Right cardiac atrium (tissue), 5 donors: Measurements from ENCODE around the gene GNB3. TPM values are rescaled to one million over a fixed set of nuclear protein-coding genes. Genes with fewer than 3 reads are reported as not detected.
"Not testable (repeated sequence)": the region's sequence is repeated elsewhere in the genome, so short reads cannot be mapped to it uniquely, and the experiment has no call there.

ENCODE experiments used
- ATAC-seq, 2 donors: fragments of 200-7000 bp; cut with Tn5 transposase; one replicate each; pipeline versions ENCODE4 v1.8.0 to v1.9.1; 2020; ENCODE audit warnings: moderate library complexity in 2 of 2, mild to moderate bottlenecking in 1 of 2
- DNase-seq, 3 donors: peaks; one replicate each; pipeline ENCODE4 v3.0.0-alpha.2; 2020
- H3K27ac ChIP-seq: one replicate; pipeline ENCODE4 v1.5.1; 2013; ENCODE audit warnings: mild to moderate bottlenecking, low read length, control low read depth, moderate library complexity
- H3K27me3 ChIP-seq: one replicate; pipeline ENCODE4 v1.6.1; 2013; ENCODE audit not compliant: control insufficient read depth, insufficient read depth
- H3K4me1 ChIP-seq: one replicate; pipeline ENCODE4 v1.6.1; 2013; ENCODE audit warnings: low read length; ENCODE audit not compliant: control insufficient read depth, insufficient read depth
- H3K4me3 ChIP-seq: one replicate; pipeline ENCODE4 v1.5.1; 2013; ENCODE audit warnings: low read length, control low read depth
- H3K9me3 ChIP-seq: one replicate; pipeline ENCODE4 v1.6.1; 2013; ENCODE audit warnings: low read length; ENCODE audit not compliant: control insufficient read depth
- WGBS: extraction: QIAGEN DNeasy Blood & Tissue Kit; methylation state at CpG from one replicate; pipeline ENCODE4 v1.1.7; 2013; 5-methylcytosine and 5-hydroxymethylcytosine counted together
- intact Hi-C, 4 donors: fragments of 100-400 bp; cut with DNase I; formaldehyde crosslinking; loops; one replicate each; pipeline versions ENCODE4 v1.11.0 to v1.14.0; 2022 to 2023
- polyA plus RNA-seq: library from polyadenylated mRNA; stranded (reverse); fragments of 200-250 nt; gene quantifications from one replicate; pipeline ENCODE4 v1.2.3, GENCODE V29; 2013
- total RNA-seq, 4 donors: library from RNA; stranded (reverse); fragmentation: NEBNext Ultra II Directional; extraction: Animal tissue kit (Norgen Biotek cat#: 25700); gene quantifications; one replicate each; pipeline ENCODE4 v1.2.1, GENCODE V29; 2021
- donor health status: healthy with polysubstance abuse.
- donor health status: DM: no; HTN: yes; CAD: no.
- donor health status: DM: no; HTN: no; CAD: no.
- donor health status: DM: no; HTN: yes; CAD: no; lungs with severe emphysema.
- donor health status: DM: yes; HTN: yes; CAD: no.

GNB3 gene
- total and polyA plus RNA-seq, 5 donors: 2.9 to 7.8 (median 3.8) TPM

DNA sequence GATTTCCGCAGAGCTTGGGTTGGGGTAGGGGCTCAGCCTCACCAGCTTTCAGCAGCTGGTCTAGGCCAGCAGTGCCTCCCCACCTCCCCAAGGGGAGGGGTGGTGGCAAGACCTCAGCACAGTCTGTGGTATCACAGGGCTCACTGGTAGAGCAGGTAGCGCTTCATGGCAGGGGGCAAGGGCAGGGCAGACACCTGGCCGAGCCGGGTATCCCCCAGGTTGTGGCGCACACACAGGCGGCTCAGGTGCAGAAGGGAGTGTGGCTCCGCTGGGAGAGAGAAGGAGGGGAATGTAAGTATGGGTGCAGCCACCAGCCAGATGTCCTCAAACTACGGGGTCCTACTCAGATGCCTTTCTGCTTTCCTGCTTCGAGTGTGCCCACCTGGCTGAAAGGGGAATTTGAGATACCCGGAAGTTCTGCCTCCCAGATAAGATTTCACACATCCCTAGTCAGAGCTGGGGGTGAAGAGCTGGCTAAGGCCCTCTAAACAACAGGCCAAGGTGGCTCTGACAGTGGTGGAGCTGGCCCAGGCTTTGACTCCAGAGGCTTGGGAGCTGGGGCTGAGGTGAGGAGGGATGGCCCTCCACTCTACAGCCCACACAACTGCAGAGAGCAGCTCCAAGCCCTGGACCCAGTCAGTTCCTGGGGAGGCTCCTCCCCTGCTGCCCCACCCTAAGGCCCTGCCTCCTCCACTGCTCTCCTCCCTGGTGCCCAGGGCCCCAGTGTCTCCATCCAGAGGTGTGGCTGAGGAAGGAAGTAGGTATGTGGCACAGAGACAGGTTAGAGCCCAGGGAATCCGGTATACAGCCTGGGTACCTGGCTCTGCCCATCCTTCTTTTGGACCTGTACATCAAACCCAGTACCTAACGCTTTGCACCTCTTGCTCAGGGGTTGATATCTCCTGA is 30.6 kb downstream of the GNB3 start:
- Histone ChIP-seq H3K27ac (no peak overlapping the region), H3K4me3 (no peak overlapping the region), H3K4me1 (peaks cover 2% of the 10 kb centered on the region), H3K27me3 (no peaks in the 10 kb centered on the region), H3K9me3 (no peaks in the 10 kb centered on the region)
- WGBS: 72% methylated on average over 12 of the region's 12 CpGs
- DNase-seq (peak in 1 of 3 donors; percentile 65), ATAC-seq (no peak)
- intact Hi-C loops: no loop called here

DNA sequence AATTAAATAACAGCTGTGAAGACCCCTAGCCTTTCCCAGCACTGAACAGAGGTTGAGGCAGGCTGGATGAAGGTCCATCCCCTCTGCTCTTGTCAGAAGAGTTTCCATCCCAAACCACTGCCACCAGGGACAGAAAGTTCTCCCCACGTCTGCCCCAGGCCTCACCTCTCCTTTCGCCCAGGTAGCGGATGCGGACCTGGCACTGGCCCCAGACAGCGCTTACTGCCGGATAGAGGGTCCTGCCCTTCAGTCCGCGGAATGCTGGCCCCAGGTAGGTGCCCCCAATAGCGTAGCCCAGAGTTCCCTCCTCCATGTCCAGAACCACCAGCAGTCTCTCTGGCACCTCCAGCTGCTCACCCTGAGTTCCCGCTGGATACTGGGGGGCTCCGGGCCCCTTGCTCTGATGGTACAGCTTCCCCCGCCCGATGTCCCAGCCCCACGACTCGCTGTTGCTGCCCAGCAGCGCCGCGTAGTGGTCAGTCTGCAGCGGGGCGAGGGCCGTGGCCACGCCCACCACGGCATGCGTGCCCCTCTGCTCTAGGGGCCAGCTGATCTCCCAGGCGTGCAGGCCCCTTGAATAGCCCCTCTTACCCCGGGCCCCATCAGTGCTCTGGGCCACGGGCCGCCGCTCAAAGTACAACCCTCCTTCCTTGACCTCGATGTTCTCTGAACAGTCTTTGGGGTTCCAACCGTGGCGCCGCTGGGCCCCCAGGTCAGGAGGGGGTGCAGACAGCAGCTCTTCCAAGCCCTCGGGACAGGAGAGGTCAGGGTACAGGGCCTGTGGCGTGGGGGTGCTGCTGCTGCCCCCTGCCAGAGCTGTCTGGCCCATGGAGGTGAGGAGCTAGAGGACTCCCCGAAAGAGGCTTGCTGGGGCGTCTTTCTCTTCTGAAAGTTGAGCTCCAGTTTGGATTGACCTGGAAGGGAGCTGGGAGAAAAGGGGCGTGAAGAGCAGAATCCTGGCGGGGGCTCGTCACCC is 31.6 kb downstream of the GNB3 start:
- intact Hi-C loops: no loop called here
- DNase-seq: peak; percentile 83 to 95 (median 94)
- peaks cover 2% of the 10 kb centered on the region for H3K4me1 ChIP-seq
- H3K27me3 ChIP-seq: no peaks in the 10 kb centered on the region
- peak overlapping the region; percentile 73 for H3K4me3 ChIP-seq
- H3K27ac ChIP-seq: peak overlapping the region; percentile 68
- no peaks in the 10 kb centered on the region for H3K9me3 ChIP-seq
- WGBS: 1% methylated on average over 40 of the region's 40 CpGs
- peak; percentile 72 to 73 for ATAC-seq

DNA sequence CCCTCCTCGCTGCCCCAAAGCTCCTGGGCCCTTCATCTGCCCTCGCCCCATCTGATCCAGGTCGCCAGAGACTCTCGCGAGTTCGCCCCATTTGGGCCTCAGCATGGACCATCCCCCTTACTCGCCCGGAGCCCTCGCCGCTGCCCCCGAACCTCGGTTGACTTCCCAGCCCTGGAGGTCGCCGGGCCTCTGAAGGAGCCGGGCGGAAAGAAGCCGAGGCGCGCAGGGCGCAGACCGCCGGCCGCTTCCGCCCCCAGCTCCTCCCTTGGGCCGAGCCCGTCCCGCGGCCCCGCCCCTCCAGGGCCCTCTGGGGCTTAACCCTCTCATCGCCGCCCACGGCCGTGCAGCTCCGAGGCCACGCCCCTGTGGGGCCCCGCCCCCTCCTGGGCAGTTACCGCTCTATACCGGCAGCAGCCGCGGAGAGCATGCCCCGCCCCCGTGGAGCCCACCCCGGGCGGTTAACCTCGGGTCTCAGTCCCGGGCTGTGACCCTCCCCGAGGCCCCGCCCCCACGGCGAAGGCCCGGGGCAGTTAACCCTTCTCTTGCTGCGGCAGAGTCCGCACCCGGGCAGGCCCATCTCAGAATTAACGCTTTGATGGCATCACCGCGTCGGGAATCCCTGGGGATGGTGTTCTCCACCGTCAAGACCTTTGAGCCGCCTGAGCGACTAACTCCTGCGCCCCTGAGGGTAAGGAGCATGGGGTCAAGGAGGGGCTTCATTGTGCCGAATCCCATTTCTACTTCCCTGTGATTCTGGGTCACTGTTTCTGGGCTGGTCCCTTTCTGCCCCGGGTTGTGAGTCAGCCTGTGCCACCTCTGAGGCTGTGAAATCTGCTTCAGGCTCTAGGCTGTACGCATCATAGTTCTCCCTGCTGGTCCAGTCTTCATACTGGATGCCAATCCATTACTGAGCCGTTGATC is 32.6 kb downstream of the GNB3 start, which contains the start of gene SPSB2:
Gene SPSB2, minus strand, starts transcription at position 210 of the 921 bp plus-strand sequence. CDS start 402 bp downstream, outside the sequence.
- peak; percentile 93 to 94 for ATAC-seq
- Histone ChIP-seq H3K27me3 (no peaks in the 10 kb centered on the region), H3K4me1 (peaks cover 2% of the 10 kb centered on the region), H3K27ac (peak within 1 kb of the TSS; percentile 76), H3K4me3 (peak within 1 kb of the TSS; percentile 73), H3K9me3 (no peaks in the 10 kb centered on the region)
- peak; percentile 99 to 100 (median 100) for DNase-seq
- WGBS: under 1% methylated on average over 66 of the region's 66 CpGs
- intact Hi-C loops: no loop called here

DNA sequence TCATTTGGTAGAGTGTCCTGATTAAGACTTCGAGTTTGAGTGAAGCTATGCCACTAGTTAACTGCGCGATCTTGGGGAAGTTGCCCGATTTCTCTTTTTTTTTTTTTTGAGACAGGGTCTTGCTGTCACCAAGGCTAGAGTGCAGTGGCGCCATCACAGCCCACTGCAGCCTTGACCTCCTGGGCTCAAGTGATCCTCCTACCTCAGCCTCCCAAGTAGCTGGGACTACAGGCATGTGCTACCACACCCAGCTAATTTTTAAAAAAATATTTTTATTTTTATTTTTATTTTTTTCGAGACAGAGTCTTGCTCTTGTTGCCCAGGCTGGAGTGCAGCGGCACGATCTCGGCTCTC is 33.3 kb downstream of the GNB3 start:
- ATAC-seq, H3K27me3 ChIP-seq, H3K9me3 ChIP-seq, H3K4me1 ChIP-seq, intact Hi-C loops: not testable (repeated sequence)
- Histone ChIP-seq H3K27ac (peak overlapping the region; percentile 76), H3K4me3 (peak overlapping the region; percentile 73)
- DNase-seq: peak in 1 of 3 donors; percentile 60
- WGBS: 52% methylated on average over 9 of the region's 9 CpGs

DNA sequence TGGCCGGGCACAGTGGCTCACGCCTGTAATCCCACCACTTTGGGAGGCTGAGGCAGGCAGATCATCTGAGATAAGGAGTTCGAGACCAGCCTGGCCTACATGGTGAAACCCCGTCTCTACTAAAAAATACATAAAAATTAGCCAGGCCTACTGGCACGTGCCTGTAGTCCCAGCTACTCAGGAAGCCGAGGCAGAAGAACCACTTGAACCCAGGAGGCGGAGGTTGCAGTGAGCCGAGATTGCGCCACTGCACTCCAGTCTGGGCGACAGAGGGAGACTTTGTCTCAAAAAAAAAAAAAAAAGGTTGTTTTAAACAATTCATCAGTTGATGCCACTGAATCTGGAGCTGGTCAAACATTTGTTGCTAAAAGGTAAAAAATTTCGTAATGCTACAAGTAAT is 39.1 kb downstream of the GNB3 start:
- intact Hi-C loops, DNase-seq, H3K4me3 ChIP-seq, H3K9me3 ChIP-seq, H3K27me3 ChIP-seq, H3K4me1 ChIP-seq, ATAC-seq, H3K27ac ChIP-seq: not testable (repeated sequence)
- 88% methylated on average over 11 of the region's 11 CpGs for WGBS

DNA sequence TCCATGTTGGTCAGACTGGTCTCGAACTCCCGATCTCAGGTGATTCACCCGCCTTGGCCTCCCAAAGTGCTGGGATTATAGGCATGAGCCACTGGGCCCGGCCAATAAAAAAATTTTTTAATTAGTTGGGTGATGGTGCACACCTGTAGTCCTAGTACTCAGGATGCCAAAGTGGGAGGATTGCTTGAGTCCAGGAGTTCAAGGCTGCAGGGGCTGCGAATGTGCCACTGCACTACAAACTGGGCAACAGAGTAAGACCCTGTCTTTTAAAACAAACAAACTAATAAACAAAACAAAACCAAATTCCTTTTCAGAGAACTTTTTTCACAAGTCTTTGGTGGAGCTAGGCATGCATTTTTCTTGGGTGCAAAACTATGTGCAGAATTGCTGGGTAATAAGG is 42.5 kb downstream of the GNB3 start:
- ATAC-seq (no peak), DNase-seq (no peak)
- Histone ChIP-seq H3K27me3 (no peaks in the 10 kb centered on the region), H3K27ac (no peak overlapping the region), H3K9me3 (no peaks in the 10 kb centered on the region), H3K4me1 (no peaks in the 10 kb centered on the region), H3K4me3 (no peak overlapping the region)
- 99% methylated on average over 5 of the region's 5 CpGs for WGBS
- intact Hi-C loops: no loop called here

DNA sequence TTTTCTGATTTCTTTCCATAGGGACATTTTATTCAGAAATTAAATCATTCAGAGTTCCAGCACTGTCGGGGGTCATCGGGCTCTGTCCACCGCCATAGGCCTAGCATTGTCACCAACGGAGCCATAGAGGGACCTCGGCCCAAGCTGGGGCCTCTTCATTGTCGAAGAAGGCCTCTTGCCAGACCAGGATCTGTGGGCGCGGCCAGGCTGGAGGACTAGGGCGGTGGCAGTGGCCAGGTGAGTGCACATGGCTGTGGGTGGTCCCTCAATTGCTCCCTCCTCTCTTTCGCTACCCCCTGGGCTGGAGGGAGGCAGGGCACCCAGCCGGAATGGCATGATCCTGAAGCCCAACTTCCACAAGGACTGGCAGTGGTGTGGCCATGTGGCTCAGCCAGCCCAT is 43.0 kb downstream of the GNB3 start:
- Histone ChIP-seq H3K4me3 (no peak overlapping the region), H3K27ac (no peak overlapping the region), H3K4me1 (no peaks in the 10 kb centered on the region), H3K9me3 (no peaks in the 10 kb centered on the region), H3K27me3 (no peaks in the 10 kb centered on the region)
- ATAC-seq (no peak), DNase-seq (no peak)
- intact Hi-C loops: no loop called here
- 96% methylated on average over 11 of the region's 11 CpGs for WGBS

DNA sequence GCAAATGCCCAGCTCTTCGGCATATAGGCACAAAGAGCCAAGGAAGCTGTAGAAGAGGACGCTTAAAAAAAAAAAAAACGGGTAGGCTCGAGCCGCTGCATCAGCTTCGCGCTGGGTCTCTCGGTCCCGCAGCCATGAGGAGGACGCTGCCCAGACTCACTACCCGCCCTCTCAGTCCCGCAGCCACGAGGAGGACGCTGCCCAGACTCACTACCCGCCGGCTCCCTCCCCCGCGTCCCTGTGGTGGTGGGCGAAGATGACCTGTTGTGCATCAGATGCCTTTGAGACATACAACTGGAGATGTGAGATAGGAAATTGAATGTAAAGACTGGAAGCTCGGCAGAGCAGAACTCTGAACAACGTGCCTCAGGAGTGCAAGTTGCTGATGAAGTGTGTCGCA is 43.8 kb downstream of the GNB3 start:
- 71% methylated on average over 22 of the region's 22 CpGs for WGBS
- Histone ChIP-seq H3K27ac (no peak overlapping the region), H3K9me3 (no peaks in the 10 kb centered on the region), H3K4me3 (no peak overlapping the region), H3K4me1 (no peaks in the 10 kb centered on the region), H3K27me3 (no peaks in the 10 kb centered on the region)
- ATAC-seq (peak in 1 of 2 donors; percentile 24), DNase-seq (no peak)
- intact Hi-C loops: no loop called here

DNA sequence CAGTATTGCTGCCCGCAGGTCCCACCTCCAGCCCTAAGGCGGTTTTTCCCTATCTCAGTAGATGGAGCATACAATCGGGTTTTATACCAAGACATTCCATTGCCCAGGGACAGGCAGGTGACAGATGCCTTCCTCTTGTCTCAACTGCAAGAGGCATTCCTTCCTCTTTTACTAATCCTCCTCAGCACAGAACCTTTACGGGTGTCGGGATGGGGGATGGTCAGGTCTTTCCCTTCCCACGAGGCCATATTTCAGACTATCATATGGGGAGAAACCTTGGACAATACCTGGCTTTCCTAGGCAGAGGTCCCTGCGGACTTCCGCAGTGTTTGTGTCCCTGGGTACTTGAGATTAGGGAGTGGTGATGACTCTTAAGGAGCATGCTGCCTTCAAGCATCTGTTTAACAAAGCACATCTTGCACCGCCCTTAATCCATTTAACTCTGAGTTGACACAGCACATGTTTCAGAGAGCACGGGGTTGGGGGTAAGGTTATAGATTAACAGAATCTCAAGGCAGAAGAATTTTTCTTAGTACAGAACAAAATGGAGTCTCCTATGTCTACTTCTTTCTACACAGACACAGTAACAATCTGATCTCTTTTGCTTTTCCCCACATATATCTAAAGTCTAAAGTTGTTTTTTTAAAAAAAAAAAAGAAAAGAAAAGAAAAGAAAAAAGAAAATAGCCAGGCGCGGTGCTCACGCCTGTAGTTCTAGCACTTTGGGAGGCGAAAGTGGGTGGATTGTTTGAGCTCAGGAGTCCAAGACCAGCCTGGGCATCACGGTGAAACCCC is 45.7 kb downstream of the GNB3 start:
- WGBS: 76% methylated on average over 12 of the region's 15 CpGs
- H3K27ac ChIP-seq, H3K27me3 ChIP-seq, intact Hi-C loops, H3K4me3 ChIP-seq, H3K9me3 ChIP-seq, ATAC-seq, H3K4me1 ChIP-seq, DNase-seq: not testable (repeated sequence)

DNA sequence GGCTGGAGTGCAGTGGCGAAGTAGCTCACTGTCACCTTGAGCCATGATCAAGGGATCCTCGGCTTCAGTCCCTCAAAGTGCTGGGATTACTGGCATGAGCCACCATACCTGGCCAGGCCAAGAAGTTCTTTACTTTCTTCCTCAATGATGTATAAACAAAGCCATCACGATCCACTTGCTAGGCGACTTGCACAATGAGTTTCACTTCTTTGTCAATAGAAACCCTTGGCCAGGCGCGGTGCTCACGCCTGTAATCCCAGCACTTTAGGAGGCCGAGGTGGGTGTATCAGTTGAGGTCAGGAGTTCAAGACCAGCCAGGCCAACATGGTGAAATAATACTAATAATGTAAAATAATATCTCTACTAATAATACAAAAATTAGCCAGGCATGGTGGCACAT is 46.7 kb downstream of the GNB3 start:
- ATAC-seq: no peak
- 82% methylated on average over 8 of the region's 8 CpGs for WGBS
- DNase-seq: no peak
- Histone ChIP-seq H3K27ac (no peak overlapping the region), H3K27me3 (no peaks in the 10 kb centered on the region), H3K4me3 (no peak overlapping the region), H3K4me1 (peaks cover 2% of the 10 kb centered on the region), H3K9me3 (no peaks in the 10 kb centered on the region)
- intact Hi-C loops: no loop called here
